Astrocyte of the spinal cord (primary cell): Measurements from ENCODE around the gene AP1S3.
A peak's percentile ranks its signal among the peaks of the same experiment; 100 is the strongest.

Experiments
- DNase-seq: peaks from one replicate; pipeline ENCODE4 v3.0.0; 2011; ENCODE audit warnings: low read depth, low spot score
- H3K4me3 ChIP-seq: 2 replicates; pipeline ENCODE4 v1.5.1; 2011; ENCODE audit warnings: low read depth, mild to moderate bottlenecking, low read length, moderate library complexity
- CTCF ChIP-seq: IDR thresholded peaks from 2 replicates; pipeline ENCODE4 v1.5.1; 2012; ENCODE audit warnings: low read depth, mild to moderate bottlenecking, low read length, inconsistent platforms
- in situ Hi-C: cut with HindIII; loops from 2 replicates; pipeline ENCODE4 v1.10.0; 2017; ENCODE audit warnings: low sequenced_read_pairs

AP1S3 gene

GRCh38 chr2:223725986-223726970, 111.1 kb downstream of the AP1S3 start:
- no peak for DNase-seq
- no peak overlapping the region for H3K4me3 ChIP-seq
- TF ChIP-seq CTCF, result no peak
- in situ Hi-C loops, result no loop called here

GRCh38 chr2:223725494-223725893, 111.9 kb downstream of the AP1S3 start:
- in situ Hi-C loops, result no loop called here
- DNase-seq, result peak; percentile 97
- TF ChIP-seq CTCF, result no peak
- no peak overlapping the region for H3K4me3 ChIP-seq

- no peak overlapping the region for H3K4me3 ChIP-seq
- TF ChIP-seq CTCF, result no peak
- in situ Hi-C loops, result no loop called here
- peak; percentile 33 for DNase-seq
Measured at GRCh38 chr2:223724861-223725260, 112.5 kb downstream of the AP1S3 start.

- in situ Hi-C loops, result no loop called here
- DNase-seq, result no peak
- H3K4me3 ChIP-seq, result no peak overlapping the region
- TF ChIP-seq CTCF, result no peak
Measured at GRCh38 chr2:223723954-223724411, 113.4 kb downstream of the AP1S3 start.

GRCh38 chr2:223722226-223722625, 115.2 kb downstream of the AP1S3 start:
- no peak overlapping the region for H3K4me3 ChIP-seq
- in situ Hi-C loops, result no loop called here
- no peak for DNase-seq
- no peak for TF ChIP-seq CTCF

- no peak overlapping the region for H3K4me3 ChIP-seq
- DNase-seq, result no peak
- TF ChIP-seq CTCF, result no peak
- in situ Hi-C loops, result no loop called here
Measured at GRCh38 chr2:223721746-223722145, 115.6 kb downstream of the AP1S3 start.
